CD4-positive, alpha-beta T cell (primary cell): Measurements from ENCODE around the gene SLC8A2. TPM values are rescaled to one million over a fixed set of nuclear protein-coding genes. Genes with fewer than 3 reads are reported as not detected.

Source experiments
- ATAC-seq: fragments of 200-7000 bp; cut with Tn5 transposase; one replicate; pipeline ENCODE4 v1.10.0; 2022; ENCODE audit warnings: mild to moderate bottlenecking; ENCODE audit not compliant: poor library complexity
- CTCF ChIA-PET: fragments of 350-600 bp; sonication (Branson Sonifier 250); formaldehyde crosslinking; loops from one replicate; lab custom pipeline; 2021; ENCODE audit warnings: antibody characterized with exemption, inconsistent platforms; lab: Charles Lee
- POLR2A ChIA-PET: fragments of 350-600 bp; sonication (Branson Sonifier 250); formaldehyde crosslinking; loops from one replicate; lab custom pipeline; 2021; ENCODE audit warnings: antibody characterized with exemption, inconsistent platforms; lab: Charles Lee
- DNase-seq, 14 experiments: peaks; one replicate each; pipeline ENCODE4 v3.0.0-alpha.2; 2013 to 2020; ENCODE audit warnings: mixed read lengths in 2 of 14
- H3K27ac ChIP-seq, 2 donors: one replicate each; pipeline versions ENCODE4 v1.5.1 to v1.7.0; 2013; ENCODE audit warnings: low read length in 2 of 2, low read depth in 1 of 2, mild to moderate bottlenecking in 1 of 2
- H3K27me3 ChIP-seq, 2 experiments: 1 replicate in 1 of 2; 2 replicates in 1 of 2; pipeline versions ENCODE4 v1.6.1 to v1.7.0; 2013; ENCODE audit warnings: low read length in 2 of 2, control low read depth in 1 of 2, mild to moderate bottlenecking in 1 of 2, moderate library complexity in 1 of 2; ENCODE audit not compliant: insufficient read depth in 2 of 2, control insufficient read depth in 1 of 2
- H3K36me3 ChIP-seq: one replicate; pipeline ENCODE4 v1.6.1; 2013; ENCODE audit warnings: low read length, control low read depth; ENCODE audit not compliant: insufficient read depth
- H3K4me1 ChIP-seq: one replicate; pipeline ENCODE4 v1.6.1; 2013; ENCODE audit warnings: low read length, control low read depth; ENCODE audit not compliant: insufficient read depth
- H3K4me3 ChIP-seq: one replicate; pipeline ENCODE4 v1.5.1; 2013; ENCODE audit warnings: mild to moderate bottlenecking, low read length, moderate library complexity
- H3K9me3 ChIP-seq, 2 experiments: 1 replicate in 1 of 2; 2 replicates in 1 of 2; pipeline versions ENCODE4 v1.6.1 to v1.7.0; 2013; ENCODE audit warnings: low read length in 2 of 2, mild to moderate bottlenecking in 2 of 2, control low read depth in 1 of 2, moderate library complexity in 1 of 2; ENCODE audit not compliant: control insufficient read depth in 1 of 2, insufficient read depth in 1 of 2
- H3K27ac Mint-ChIP-seq: one replicate; pipeline ENCODE4 v1.8.0; 2020; ENCODE audit warnings: mixed read lengths
- H3K27me3 Mint-ChIP-seq: one replicate; pipeline ENCODE4 v1.8.0; 2021; ENCODE audit warnings: mixed read lengths
- H3K36me3 Mint-ChIP-seq: one replicate; pipeline ENCODE4 v1.8.0; 2021; ENCODE audit warnings: low read depth, mixed read lengths
- H3K4me1 Mint-ChIP-seq: one replicate; pipeline ENCODE4 v1.8.0; 2021; ENCODE audit warnings: low read depth, mixed read lengths
- H3K4me3 Mint-ChIP-seq: one replicate; pipeline ENCODE4 v1.8.0; 2020; ENCODE audit warnings: mild to moderate bottlenecking, mixed read lengths
- H3K9me3 Mint-ChIP-seq: one replicate; pipeline ENCODE4 v1.8.0; 2020; ENCODE audit warnings: mixed read lengths
- CTCF ChIP-seq: fragments of 200-600 bp; IDR thresholded peaks from one replicate; pipeline ENCODE4 v1.8.0; 2022; ENCODE audit warnings: antibody characterized with exemption, mild to moderate bottlenecking
- intact Hi-C, 2 experiments: fragments of 100-400 bp; cut with DNase I in 1 of 2; cut with micrococcal nuclease in 1 of 2; formaldehyde crosslinking; loops; one replicate each; pipeline versions ENCODE4 v1.15.1 to v1.9.0; 2023 to 2025; cut with DNase I, micrococcal nuclease
- total RNA-seq, 174 experiments: library from RNA in 2 of 174; stranded (reverse) in 2 of 174; gene quantifications; one replicate each; pipeline ENCODE4 v1.2.3 and lab custom pipeline; 2021 to 2026

The SLC8A2 gene
- total RNA-seq, 2 experiments from 2014 or later = not detected

DNA sequence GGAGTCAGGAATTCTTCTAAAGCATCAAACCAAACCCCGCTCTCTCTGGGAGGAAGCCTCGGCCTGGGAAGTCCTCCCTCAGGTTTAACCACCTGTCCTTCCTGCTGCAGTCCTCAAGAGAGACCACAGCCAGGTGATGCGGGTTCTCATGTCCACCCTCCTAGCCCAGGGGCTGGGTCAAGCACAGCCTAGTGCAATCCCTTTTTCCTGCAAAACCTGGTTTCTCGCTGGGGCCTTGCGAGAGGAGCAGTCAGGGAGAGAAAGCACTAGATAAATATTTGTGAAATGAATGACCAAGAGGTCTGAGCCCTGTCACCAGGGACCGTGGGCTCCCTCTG lies 2.4 kb downstream of the SLC8A2 start:
- POLR2A ChIA-PET = no interaction called here
- no peaks in the 10 kb centered on the region for H3K36me3 ChIP-seq
- TF ChIP-seq CTCF = no peak
- H3K4me3 ChIP-seq = no peak overlapping the region
- H3K9me3 Mint-ChIP-seq = no peaks in the 10 kb centered on the region
- intact Hi-C loops = loop anchor here in 1 of 2 experiments (2.0 kb wide), 1 partner anchor 13 kb away; no protein-coding TSS in a partner anchor
- H3K4me3 Mint-ChIP-seq = no peak overlapping the region
- peaks cover 13% of the 10 kb centered on the region for H3K4me1 ChIP-seq
- peaks cover 74% of the 10 kb centered on the region for H3K27me3 Mint-ChIP-seq
- no peak overlapping the region for H3K27ac Mint-ChIP-seq
- H3K4me1 Mint-ChIP-seq = peaks cover 17% of the 10 kb centered on the region
- H3K27me3 ChIP-seq = peaks cover 54 to 58% of the 10 kb centered on the region in 2 experiments
- ATAC-seq (no peak), DNase-seq (no peak)
- no peaks in the 10 kb centered on the region for H3K36me3 Mint-ChIP-seq
- no peak overlapping the region for H3K27ac ChIP-seq
- CTCF ChIA-PET = no interaction called here
- H3K9me3 ChIP-seq = peaks cover 0 to 37% of the 10 kb centered on the region in 2 experiments

GRCh38 chr19:47467914-47468313 lies 3.8 kb downstream of the SLC8A2 start:
- ChIA-PET POLR2A (no interaction called here), CTCF (no interaction called here)
- no peak for TF ChIP-seq CTCF
- H3K36me3 ChIP-seq = no peaks in the 10 kb centered on the region
- ATAC-seq (no peak), DNase-seq (no peak)
- Mint-ChIP-seq H3K27me3 (peaks cover 74% of the 10 kb centered on the region), H3K27ac (no peak overlapping the region), H3K9me3 (no peaks in the 10 kb centered on the region), H3K36me3 (no peaks in the 10 kb centered on the region), H3K4me3 (no peak overlapping the region), H3K4me1 (peaks cover 17% of the 10 kb centered on the region)
- intact Hi-C loops = loop anchor here in 1 of 2 experiments (2.0 kb wide), 1 partner anchor 15 kb away; no protein-coding TSS in a partner anchor
- peaks cover 13% of the 10 kb centered on the region for H3K4me1 ChIP-seq
- H3K4me3 ChIP-seq = no peak overlapping the region
- peaks cover 48 to 53% of the 10 kb centered on the region in 2 experiments for H3K27me3 ChIP-seq
- no peak overlapping the region for H3K27ac ChIP-seq
- H3K9me3 ChIP-seq = peaks cover 0 to 33% of the 10 kb centered on the region in 2 experiments

DNA sequence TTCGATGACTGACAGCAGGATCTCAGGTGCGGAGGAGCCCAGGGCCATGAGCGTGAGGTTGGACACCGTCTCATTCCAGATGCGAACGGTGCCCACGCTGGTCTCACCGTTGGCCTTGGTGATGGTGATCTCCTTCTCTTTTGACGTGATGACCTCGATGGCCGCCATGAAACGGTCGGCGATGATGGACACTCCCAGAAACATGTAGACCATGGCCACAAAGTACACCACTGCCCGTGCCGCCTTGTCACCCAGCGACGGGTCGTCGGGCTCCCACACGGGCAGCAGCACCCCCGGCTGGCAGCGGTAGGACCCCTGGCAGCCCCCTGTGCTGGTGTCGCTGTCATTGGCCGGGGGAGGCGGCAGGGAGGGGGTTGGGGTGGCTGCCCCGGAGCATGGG lies 5.7 kb downstream of the SLC8A2 start:
- no peak overlapping the region for H3K27ac ChIP-seq
- H3K36me3 ChIP-seq = no peaks in the 10 kb centered on the region
- H3K9me3 ChIP-seq = peaks cover 0 to 22% of the 10 kb centered on the region in 2 experiments
- peaks cover 34 to 41% of the 10 kb centered on the region in 2 experiments for H3K27me3 ChIP-seq
- H3K4me1 ChIP-seq = no peaks in the 10 kb centered on the region
- POLR2A ChIA-PET = no interaction called here
- H3K27ac Mint-ChIP-seq = no peak overlapping the region
- no peaks in the 10 kb centered on the region for H3K36me3 Mint-ChIP-seq
- ATAC-seq (no peak), DNase-seq (no peak)
- no peak for TF ChIP-seq CTCF
- H3K4me1 Mint-ChIP-seq = peaks cover 7% of the 10 kb centered on the region
- no peak overlapping the region for H3K4me3 ChIP-seq
- CTCF ChIA-PET = no interaction called here
- peaks cover 68% of the 10 kb centered on the region for H3K27me3 Mint-ChIP-seq
- no peak overlapping the region for H3K4me3 Mint-ChIP-seq
- intact Hi-C loops = no loop called here
- H3K9me3 Mint-ChIP-seq = no peaks in the 10 kb centered on the region
